ENCODE data around the gene GNG2.

The GNG2 gene

GRCh38 chr14:51951656-51952055 is 91.2 kb downstream of the GNG2 start:
- DNase-seq: no peak

GRCh38 chr14:51954031-51954430 is 93.6 kb downstream of the GNG2 start:
- DNase-seq: no peak

- no peak for DNase-seq
Measured at GRCh38 chr14:51954657-51955056, 94.2 kb downstream of the GNG2 start.

- no peak for DNase-seq
Measured at GRCh38 chr14:51957950-51958349, 97.5 kb downstream of the GNG2 start.

GRCh38 chr14:51959928-51960327 is 99.5 kb downstream of the GNG2 start:
- DNase-seq: no peak

- DNase-seq: no peak
Measured at GRCh38 chr14:51960866-51961265, 100.5 kb downstream of the GNG2 start.

GRCh38 chr14:51962711-51963110 is 102.3 kb downstream of the GNG2 start:
- no peak for DNase-seq

- DNase-seq: no peak
Measured at GRCh38 chr14:51963286-51963685, 102.9 kb downstream of the GNG2 start.

GRCh38 chr14:51967521-51967920 is 107.1 kb downstream of the GNG2 start:
- DNase-seq: no peak

- no peak for DNase-seq
Measured at GRCh38 chr14:51969852-51970540, 109.6 kb downstream of the GNG2 start.

- no peak for DNase-seq
Measured at GRCh38 chr14:51972566-51972965, 112.2 kb downstream of the GNG2 start.

- DNase-seq: no peak
Measured at GRCh38 chr14:51977075-51977474, 116.7 kb downstream of the GNG2 start.

GRCh38 chr14:51978681-51979085 is 118.3 kb downstream of the GNG2 start:
- DNase-seq: no peak

GRCh38 chr14:51979088-51979709 is 118.8 kb downstream of the GNG2 start:
- DNase-seq: peak; percentile 37

- DNase-seq: no peak
Measured at GRCh38 chr14:51981218-51981854, 120.9 kb downstream of the GNG2 start.

- no peak for DNase-seq
Measured at GRCh38 chr14:51988221-51988620, 127.8 kb downstream of the GNG2 start.

- peak; percentile 91 for DNase-seq
Measured at GRCh38 chr14:51989293-51990234, 129.2 kb downstream of the GNG2 start, which contains the start of gene RTRAF. RTRAF (plus strand) TSS chr14:51989546; CDS start chr14:51989640, 94 bp downstream.

- no peak for DNase-seq
Measured at GRCh38 chr14:51990488-51990887, 130.1 kb downstream of the GNG2 start.

- DNase-seq: no peak
Measured at GRCh38 chr14:51993285-51993920, 133.0 kb downstream of the GNG2 start.

GRCh38 chr14:51996148-51996746 is 135.8 kb downstream of the GNG2 start:
- DNase-seq: no peak

GRCh38 chr14:51998348-51998747 is 137.9 kb downstream of the GNG2 start:
- DNase-seq: no peak

GRCh38 chr14:51999084-51999483 is 138.7 kb downstream of the GNG2 start:
- DNase-seq: no peak
